COLO829 (cell line): ENCODE measurements around the gene PLCE1.

Source experiments
- DNase-seq: peaks from one replicate; pipeline ENCODE4 v3.0.0; 2012; ENCODE audit warnings: low spot score

PLCE1 gene

DNA sequence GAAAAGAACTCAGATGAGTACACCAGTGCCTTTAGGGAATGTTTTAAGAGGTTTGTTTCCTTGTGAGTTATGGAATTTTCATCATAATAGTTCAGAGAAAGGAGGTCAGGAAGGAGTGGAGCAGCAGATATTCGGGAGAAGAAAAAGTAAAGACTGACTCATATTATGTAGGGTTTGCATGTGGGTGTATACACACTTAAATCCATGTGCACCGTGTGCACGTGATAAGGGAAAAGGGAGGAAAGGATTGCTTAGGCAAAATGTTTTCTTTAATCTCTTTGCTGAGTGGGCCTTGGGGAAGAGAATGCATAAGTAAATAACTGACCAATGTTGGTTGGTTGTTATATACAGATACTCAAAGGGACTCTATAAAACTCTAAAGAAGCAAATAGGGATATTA is 30.2 kb downstream of the PLCE1 start:
- DNase-seq, result no peak

DNA sequence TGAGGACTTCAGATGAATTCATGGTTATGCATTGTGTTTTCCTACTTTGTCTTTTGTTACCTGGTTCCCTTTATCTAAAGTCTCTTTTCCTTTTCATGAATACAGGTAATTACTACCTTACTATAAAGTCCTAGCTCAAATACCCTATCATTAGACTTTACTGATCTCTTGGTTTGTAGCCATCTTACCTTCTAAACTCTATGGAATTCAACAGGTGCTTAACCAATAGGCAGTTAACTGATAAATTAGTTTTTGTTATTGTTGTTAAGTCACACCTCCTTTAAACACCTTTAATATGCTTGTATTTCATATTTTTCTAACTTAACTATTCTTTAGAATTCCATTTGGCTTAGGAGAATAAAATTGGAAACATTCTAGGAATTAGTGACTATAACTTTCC is 30.7 kb downstream of the PLCE1 start:
- DNase-seq, result no peak

DNA sequence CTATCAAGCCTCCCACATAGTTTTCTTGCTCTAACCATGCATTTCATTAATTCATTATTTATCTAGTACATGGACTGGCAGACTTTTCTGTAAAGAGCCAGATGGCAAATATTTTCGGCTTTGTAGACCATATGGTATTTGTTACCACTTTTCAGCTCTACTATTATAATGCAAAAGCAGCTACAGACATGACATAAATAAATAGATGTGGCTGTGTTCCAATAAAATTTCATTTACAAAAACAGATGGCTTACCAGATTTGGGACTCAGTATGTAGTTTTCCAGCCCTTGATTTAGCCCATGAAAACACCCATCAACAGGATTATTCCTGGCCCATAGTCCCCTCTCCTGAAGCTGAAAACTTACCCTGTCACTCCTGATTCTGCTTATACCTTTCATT is 32.1 kb downstream of the PLCE1 start:
- DNase-seq, result no peak

DNA sequence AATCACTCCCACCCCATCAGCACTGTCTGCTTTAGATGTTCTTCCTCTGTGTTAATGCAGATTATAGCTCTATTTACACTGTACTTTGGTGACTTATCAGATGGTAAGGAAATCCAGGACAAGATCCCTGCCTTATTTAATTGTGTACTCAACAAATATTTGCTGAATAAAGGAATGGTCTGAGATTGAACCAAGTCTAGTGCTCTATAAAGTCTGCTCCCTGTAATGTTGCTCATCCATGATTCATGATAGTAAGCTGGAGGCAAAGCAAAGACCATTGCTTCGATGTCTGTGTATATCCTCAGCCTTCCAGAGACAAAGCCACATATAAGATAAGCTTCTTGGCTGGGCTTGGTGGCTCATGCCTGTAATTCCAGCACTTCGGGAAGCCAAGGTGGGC is 33.5 kb downstream of the PLCE1 start:
- no peak for DNase-seq

DNA sequence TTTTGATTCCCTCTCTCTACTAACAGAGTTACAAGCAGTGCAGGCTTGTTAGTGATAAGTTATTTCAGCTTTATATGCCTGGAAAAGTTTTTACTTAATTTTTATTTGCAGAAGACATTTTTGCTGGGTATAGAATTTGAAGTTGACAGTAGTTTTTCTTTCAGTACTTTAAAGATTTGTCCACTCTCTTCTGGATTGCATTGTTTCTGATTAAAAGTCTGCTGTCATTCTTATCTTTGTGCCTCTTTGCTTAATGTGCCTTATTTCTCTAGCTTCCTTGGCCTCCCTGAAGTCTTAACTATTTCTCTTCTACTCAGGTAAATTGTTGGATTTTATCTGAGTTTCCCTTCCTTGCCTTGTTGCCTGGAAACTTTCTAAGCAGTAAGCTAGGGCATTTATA is 36.2 kb downstream of the PLCE1 start:
- no peak for DNase-seq

DNA sequence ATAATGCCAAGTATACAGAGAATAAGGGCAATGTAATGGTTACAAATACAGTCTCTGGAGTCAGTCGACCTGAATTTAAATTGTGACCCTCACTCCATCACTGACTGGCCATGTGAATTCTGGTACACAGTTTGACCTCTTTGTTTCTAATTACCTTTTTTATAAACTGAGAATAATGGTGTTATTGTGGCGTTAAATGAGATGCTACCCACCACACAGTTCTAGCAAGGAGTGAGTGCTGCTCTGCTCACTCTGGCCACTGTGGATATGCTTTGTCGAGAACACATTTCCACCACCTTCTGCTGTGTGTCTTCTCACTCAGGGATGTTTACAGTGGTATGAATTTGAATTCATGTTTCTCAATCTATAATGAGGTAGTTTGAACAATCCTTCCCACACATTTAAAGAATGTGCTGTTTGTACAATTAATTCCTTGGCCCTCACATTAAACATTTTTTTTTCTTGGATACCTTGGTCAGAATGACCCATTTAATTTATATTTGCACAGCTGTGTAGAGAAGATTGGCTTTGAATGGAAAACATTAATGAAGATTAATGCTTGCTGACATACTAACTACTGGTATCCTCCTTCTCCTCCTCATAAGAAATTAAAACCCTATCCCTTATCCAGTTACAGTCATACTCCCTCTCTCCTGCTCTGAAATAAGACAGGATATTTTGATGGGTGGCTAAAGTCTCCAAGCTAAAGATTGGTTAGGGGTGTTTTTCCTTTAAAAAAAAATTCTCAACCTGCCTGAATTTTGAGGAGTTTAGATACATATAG is 42.4 kb downstream of the PLCE1 start:
- DNase-seq, result no peak

DNA sequence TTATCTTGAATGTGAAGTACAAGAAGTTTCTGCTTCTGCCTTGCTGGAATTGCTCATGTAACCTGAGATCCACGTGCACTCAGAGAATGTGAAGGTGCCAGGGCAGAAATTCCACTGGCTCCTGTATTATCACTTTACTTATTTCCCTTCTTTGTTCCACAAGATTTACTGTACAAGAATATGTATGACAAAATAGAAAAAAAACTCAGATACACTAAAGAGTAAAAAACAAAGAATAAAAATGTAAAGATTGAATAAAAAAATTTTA is 43.0 kb downstream of the PLCE1 start:
- DNase-seq, result no peak

DNA sequence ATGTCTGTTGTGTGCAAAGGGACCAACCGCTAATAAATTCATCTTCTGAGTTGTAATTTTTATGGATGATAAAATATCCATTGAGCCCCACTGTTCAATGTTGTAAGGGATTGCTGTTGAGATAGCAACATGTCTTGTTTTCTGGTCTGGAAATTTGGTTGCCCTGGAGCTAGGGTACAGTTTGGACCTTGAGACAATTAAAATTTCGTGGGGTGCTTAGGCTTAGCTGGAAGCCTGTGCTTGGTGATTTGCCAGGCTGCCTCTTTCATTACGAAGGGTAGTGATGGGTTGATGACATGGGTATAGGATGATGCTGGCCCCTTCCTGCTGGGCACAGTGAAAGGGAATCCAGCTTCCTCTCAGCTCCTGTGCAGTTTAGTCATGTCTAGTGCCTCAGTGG is 43.6 kb downstream of the PLCE1 start:
- no peak for DNase-seq

DNA sequence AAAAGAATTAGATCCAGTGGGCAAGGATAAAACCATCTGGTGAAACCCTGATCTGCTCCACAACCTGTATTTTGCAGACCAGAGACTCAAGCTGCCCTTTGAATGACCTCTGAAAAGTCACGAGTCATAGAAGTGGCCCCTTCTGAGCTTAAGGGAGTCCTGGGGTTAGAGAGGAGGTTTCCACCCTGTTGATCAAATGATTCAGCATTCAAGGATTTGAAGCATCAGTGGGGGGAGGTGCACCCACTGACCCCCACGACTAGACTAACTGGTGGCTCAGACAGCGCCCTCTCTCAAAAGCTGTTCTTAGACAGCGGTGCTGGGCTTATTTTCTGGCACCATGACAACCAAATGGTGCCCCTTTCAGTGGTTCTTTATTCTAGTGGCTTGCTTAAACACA is 44.3 kb downstream of the PLCE1 start:
- DNase-seq, result no peak

DNA sequence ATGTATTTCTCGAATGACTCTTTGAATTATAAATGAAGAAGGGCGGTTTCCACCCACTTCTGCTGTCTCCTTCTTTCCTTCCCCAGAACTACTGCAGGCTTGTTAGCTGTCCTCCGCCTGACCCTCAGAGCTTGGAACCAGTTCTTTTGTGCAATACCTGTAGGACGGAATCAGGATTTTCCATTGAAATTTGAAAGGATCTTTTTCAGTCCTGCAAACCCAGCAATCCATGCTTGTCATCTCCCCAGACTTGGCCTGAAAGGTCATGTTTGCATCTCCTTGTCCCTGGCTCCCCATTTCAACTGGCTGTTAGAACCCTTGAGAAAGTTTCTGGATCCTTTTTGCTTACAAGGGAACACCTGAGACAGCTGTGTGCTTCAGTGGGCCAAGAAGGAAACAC is 47.5 kb downstream of the PLCE1 start:
- DNase-seq, result no peak

DNA sequence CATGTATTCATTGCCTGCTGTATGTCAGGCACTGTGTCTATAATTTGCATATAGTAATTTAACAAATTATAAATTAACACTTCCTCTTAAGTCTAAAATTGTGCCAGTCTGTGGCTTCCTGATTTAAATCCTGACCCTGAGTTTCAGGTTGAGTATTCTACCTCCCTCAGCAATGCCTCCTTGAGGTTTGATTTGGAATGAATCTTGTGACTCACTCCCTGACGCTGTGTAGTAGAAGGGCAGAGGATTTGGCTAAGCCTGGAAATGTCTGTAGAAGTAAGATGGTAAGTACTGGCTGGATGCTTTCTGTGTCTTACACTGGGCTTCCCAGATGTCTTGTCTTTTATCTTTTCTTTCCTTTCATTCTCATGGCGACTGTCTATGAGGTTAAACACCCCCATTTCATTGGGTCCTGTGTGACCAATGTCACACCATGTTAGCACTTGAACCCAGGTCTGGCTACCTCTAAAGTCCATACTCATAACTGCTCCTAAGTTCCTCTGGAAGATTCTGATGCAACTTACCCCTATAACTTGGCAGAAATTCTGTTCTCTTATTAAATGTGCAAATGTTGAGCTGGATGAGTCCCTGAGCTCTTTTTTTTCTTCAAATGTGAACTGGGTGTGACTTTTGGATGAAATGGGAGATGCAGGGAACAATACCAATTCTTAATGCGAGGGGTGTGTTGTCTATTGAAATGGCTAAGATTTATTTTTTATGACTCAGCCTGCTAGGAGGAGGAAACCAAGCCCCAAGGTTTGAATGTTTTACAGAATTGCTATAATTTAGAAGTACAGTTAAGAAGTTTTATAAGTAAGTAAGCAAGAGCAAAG is 48.5 kb downstream of the PLCE1 start:
- no peak for DNase-seq

DNA sequence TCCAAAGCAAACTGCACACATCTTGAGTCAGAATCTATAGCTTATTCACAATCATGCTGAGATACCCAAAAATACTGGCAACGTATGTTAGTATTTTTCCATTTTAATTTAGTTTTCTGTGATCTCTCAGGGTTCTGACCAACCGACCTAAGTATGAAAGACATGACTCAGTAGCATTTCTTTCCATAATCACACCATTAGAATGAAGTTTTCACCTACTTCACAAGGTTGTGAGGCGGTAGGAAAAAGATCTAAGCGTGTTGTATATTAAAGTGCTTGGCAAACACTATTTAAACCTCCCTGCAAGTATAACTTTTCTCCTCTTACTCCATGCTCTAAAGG is 49.1 kb downstream of the PLCE1 start:
- DNase-seq, result no peak
